BLaER1 (cell line): ENCODE data around the gene SRRM2.

Experiments used
- H3K27ac ChIP-seq: shearing (Covaris generic); formaldehyde crosslinking; 2 replicates; pipeline ENCODE4 v1.8.1; 2022
- H3K27me3 ChIP-seq: shearing (Covaris generic); formaldehyde crosslinking; 2 replicates; pipeline ENCODE4 v1.8.1; 2022
- H3K36me3 ChIP-seq: shearing (Covaris generic); formaldehyde crosslinking; 2 replicates; pipeline ENCODE4 v1.8.1; 2022
- H3K4me1 ChIP-seq: shearing (Covaris generic); formaldehyde crosslinking; 2 replicates; pipeline ENCODE4 v1.8.1; 2022
- H3K4me2 ChIP-seq: shearing (Covaris generic); formaldehyde crosslinking; 2 replicates; pipeline ENCODE4 v1.8.1; 2022
- H3K4me3 ChIP-seq: shearing (Covaris generic); formaldehyde crosslinking; 2 replicates; pipeline ENCODE4 v1.8.1; 2022
- H3K9ac ChIP-seq: shearing (Covaris generic); formaldehyde crosslinking; 2 replicates; pipeline ENCODE4 v1.8.1; 2022
- H3K9me3 ChIP-seq: shearing (Covaris generic); formaldehyde crosslinking; 2 replicates; pipeline ENCODE4 v1.8.1; 2022
- H4K20me1 ChIP-seq: shearing (Covaris generic); formaldehyde crosslinking; 2 replicates; pipeline ENCODE4 v1.8.1; 2022
- Cebpa-rat ChIP-seq: shearing (Covaris generic); IDR thresholded peaks from 2 replicates; pipeline ENCODE4 v1.8.1; 2022

Gene SRRM2

DNA sequence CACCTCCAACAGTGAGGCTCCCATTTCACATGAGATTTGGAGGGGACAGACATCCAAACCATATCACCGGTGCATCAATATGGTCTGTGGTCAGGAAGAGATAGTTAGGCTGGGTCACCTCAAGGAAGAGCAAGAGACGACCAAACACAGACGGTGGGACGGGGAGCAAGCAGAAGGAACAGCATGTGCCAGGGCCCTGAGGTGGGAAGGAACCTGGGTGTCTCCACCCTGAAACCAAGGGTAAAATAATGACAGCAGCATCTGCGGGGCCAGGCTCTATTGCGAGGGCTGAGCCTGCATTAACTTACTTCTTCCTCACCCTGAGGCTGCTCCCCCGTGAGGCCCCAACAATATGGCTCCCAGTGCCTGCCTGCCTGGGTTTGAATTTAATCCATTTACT is 55.7 kb downstream of the SRRM2 start:
- no peak overlapping the region for H3K27ac ChIP-seq
- peaks cover 10% of the 10 kb centered on the region for H3K4me1 ChIP-seq
- peaks cover 20% of the 10 kb centered on the region for H3K9me3 ChIP-seq
- no peak overlapping the region for H3K4me3 ChIP-seq
- no peaks in the 10 kb centered on the region for H4K20me1 ChIP-seq
- TF ChIP-seq Cebpa-rat: no peak
- H3K27me3 ChIP-seq: no peaks in the 10 kb centered on the region; the same call in 1 of the 2 replicates
- H3K4me2 ChIP-seq: no peak overlapping the region
- H3K9ac ChIP-seq: no peak overlapping the region
- no peaks in the 10 kb centered on the region for H3K36me3 ChIP-seq

DNA sequence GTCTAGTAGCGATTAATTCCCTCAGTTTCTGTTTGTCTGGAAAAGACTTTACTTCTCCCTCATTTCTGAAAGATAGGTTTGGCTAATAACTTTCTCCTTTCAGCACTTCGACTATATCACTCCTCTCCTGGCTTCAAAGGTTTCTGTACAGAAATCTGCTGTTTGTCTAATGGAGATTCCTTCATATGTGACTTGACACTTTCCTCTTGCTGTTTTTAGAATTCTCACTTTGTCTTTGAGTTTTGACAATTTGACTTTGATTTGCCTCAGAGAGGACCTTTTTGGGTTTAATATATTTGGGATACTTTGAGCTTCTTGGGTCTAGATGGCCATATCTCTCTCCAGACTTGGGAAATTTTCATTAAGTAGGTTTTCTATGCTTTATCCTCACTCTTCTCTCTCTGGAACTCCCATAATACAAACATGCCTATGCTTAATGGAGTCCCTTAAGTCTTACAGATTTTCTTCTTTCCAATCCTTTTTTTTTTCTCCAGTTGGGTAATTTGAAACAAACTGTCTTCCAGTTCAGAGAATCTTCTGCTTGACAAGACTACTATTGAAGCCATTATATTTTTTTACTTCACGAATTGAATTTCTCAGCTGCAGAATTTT is 56.8 kb downstream of the SRRM2 start:
- peaks cover 13% of the 10 kb centered on the region for H3K9me3 ChIP-seq
- H4K20me1 ChIP-seq: no peaks in the 10 kb centered on the region
- H3K4me2 ChIP-seq: no peak overlapping the region
- no peak overlapping the region for H3K27ac ChIP-seq
- no peaks in the 10 kb centered on the region; the same call in 1 of the 2 replicates for H3K27me3 ChIP-seq
- no peak overlapping the region for H3K4me3 ChIP-seq
- H3K36me3 ChIP-seq: no peaks in the 10 kb centered on the region
- no peak overlapping the region for H3K9ac ChIP-seq
- H3K4me1 ChIP-seq: peaks cover 10% of the 10 kb centered on the region
- no peak for TF ChIP-seq Cebpa-rat

DNA sequence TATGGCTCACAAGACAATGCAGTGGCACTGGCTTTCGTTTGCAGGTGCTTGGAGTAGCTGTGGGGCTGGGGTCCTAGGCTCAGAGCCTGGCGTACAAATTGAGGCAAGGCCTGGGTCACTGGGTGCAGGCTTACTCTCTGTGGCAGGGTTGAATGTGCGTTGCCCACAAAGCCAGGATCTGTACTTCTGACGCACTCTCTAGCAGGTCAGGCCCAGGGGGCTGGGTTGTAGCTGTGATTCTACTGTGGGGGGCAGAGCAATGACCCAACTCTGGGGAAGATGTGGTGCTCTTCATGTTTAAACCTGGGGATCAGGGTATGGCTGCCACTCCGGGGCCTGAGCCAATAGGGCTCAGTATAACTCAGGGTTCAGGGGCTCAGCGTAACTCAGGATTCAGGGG is 58.2 kb downstream of the SRRM2 start:
- H4K20me1 ChIP-seq: no peaks in the 10 kb centered on the region
- TF ChIP-seq Cebpa-rat: no peak
- H3K4me3 ChIP-seq: no peak overlapping the region
- H3K4me2 ChIP-seq: no peak overlapping the region
- peaks cover 21% of the 10 kb centered on the region for H3K4me1 ChIP-seq
- H3K27me3 ChIP-seq: no peaks in the 10 kb centered on the region
- H3K36me3 ChIP-seq: no peaks in the 10 kb centered on the region
- H3K9me3 ChIP-seq: no peaks in the 10 kb centered on the region
- no peak overlapping the region for H3K27ac ChIP-seq
- no peak overlapping the region for H3K9ac ChIP-seq

DNA sequence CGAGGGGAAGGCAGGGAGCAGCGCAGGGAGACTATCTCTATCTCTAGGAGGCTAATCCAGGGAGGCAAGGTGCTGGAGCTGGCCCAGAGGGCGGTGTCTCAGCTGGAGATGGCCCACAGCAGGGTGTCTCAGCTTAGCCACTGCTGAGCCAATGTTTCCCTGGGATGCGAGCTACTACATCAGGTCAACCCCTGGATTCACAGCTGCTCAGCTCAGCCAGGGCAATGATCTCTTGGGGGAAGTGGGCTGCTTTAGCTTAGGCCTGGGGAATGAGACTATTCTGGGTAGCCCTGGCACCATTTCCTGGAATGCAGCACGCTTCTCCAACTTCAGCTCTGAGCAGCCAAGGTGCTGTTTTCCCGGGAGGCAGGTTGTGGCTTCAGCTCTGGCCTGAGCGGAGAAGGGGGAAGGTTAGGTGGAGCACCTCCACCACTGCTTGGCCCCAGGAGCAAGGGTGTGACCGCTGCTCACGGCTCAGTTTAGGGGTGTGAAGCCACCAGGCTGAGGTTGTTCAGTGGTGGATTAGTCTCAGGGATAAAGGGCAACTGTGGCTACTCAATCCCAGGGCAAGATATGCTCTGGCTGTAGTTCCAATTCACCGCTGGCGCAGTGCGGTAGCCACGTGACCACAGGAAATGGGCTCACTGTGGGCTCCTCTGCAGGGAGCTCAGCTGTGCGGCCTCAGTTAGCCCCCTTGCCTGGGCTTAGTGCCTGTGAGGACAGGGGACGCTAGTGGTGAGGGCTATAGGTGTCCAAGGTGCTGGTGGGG is 59.4 kb downstream of the SRRM2 start:
- Histone ChIP-seq H3K27ac (peak overlapping the region; percentile 44; the same call in 1 of the 2 replicates), H3K9me3 (no peaks in the 10 kb centered on the region), H3K36me3 (no peaks in the 10 kb centered on the region), H3K4me3 (no peak overlapping the region), H3K27me3 (no peaks in the 10 kb centered on the region), H4K20me1 (no peaks in the 10 kb centered on the region), H3K4me2 (peak overlapping the region; percentile 44), H3K4me1 (peaks cover 33% of the 10 kb centered on the region), H3K9ac (no peak overlapping the region; the same call in 1 of the 2 replicates)
- TF ChIP-seq Cebpa-rat: no peak

DNA sequence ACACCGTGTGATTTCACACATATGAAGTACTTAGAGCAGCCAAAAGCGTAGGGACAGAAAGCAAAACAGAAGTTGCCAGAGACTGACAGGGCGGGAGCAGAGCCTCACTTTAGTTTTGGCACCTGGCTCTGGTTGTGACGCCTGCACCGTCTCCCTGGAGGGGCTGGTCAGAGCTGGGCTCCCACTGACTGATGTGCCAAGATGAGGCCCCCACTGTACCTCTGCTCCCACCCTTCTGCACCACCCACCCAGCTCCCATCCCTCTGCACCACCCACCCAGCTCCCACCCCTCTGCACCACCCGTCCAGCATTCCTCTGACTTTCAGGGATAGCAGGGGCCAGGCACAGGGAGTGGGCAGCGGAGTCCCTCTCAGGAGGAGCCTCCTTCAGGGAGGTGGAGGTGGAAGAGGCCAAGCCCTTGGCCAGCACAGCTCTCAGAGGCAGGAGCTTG is 61.4 kb downstream of the SRRM2 start:
- H3K36me3 ChIP-seq: no peaks in the 10 kb centered on the region
- no peak overlapping the region for H3K4me2 ChIP-seq
- no peaks in the 10 kb centered on the region for H3K9me3 ChIP-seq
- H3K4me3 ChIP-seq: no peak overlapping the region
- no peaks in the 10 kb centered on the region for H3K27me3 ChIP-seq
- TF ChIP-seq Cebpa-rat: no peak
- H3K27ac ChIP-seq: no peak overlapping the region
- peaks cover 44% of the 10 kb centered on the region for H3K4me1 ChIP-seq
- H4K20me1 ChIP-seq: no peaks in the 10 kb centered on the region
- H3K9ac ChIP-seq: no peak overlapping the region

DNA sequence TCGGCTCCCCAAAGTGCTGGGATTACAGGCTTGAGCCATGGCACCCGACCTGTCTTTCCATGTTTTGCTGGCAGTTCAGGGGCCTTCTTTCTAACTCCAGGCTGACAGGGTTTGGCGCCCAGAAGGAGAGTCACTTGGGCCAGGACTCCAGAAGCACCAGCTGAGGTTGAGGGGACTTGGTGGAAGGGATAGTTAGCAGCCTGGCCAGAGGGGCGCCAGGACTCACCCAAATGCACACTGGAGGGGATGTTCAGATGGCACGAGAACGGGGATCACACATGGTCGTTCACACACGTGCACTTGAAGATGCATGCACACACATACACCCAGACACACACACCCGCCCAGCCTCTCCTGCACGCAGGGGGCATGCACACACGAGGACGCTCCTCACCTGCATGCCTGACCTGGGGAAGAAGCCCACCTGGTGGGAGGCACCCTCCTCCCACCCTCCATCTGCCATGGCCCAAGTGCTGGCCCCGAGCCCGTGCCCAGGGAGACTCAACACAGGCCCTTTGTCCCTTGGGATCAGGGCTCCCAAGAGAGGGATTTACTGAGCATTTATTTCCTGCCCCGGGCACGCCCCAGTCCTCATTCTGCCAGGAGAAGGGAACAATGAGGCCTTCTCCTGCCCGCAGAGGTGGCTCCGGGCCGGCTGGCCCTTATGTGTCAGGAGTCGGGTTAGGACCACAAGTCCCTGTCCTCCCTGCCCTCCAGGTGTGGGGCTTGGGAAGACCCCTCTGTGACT is 62.3 kb downstream of the SRRM2 start:
- Histone ChIP-seq H3K9me3 (no peaks in the 10 kb centered on the region), H3K4me3 (no peak overlapping the region), H3K9ac (no peak overlapping the region), H3K4me2 (peak overlapping the region; percentile 26; the same call in 1 of the 2 replicates), H3K36me3 (no peaks in the 10 kb centered on the region), H4K20me1 (0 out of 2 replicates have a peak, but pooled peaks cover under 1% of the 10 kb centered on the region), H3K4me1 (peaks cover 44% of the 10 kb centered on the region), H3K27ac (0 out of 2 replicates have a peak overlapping the region, but pooled peaks have one; percentile 14), H3K27me3 (no peaks in the 10 kb centered on the region)
- TF ChIP-seq Cebpa-rat: no peak

DNA sequence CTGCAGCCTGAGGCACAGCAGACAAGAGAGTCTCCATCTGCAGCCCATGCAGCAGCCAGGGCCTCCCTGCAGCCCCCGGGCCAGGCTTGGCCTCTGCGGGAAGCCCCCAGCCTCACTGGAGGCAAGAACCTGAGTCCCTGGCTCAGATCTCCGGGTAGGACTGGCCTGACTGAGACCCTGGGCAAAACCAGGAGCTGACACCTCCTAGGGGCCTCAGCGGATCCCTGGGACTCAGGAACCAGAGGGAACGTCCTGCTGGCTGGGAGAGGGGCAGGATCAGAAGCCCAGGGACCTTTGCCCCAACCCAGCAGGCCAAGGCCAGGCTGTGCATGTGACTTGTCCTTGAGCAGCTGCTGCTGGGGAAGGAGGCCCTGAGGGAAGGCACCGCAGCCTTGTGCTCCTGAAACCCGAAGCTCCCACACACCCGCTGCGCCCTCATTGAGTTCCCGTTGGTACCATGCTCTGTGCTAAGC is 62.9 kb downstream of the SRRM2 start:
- no peak for TF ChIP-seq Cebpa-rat
- no peak overlapping the region for H3K9ac ChIP-seq

DNA sequence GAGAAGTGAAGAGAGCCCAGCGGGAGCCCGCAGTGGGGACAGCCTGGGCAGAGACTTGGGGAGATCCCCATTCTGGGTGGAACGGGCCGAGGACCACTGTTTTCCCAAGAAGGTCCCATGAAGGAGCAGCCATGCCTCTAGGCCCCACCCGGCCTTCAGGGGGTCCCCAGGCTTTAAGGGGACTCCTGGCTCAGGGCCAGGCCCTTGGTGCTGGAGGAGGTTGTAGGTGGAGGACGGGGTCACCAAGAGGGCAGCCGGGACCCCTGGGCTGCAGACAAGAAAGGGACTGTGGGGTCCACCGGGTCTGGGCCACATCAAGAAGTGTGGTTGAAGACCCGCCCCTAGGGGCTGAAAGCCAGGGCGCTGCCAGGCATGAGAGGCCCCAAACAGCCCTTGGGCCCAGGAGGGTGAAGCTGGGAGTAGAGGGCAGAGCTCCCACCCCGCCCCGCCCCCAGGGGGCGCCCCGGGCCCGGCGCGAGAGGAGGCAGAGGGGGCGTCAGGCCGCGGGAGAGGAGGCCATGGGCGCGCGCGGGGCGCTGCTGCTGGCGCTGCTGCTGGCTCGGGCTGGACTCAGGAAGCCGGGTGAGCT is 64.4 kb downstream of the SRRM2 start, which contains the start of gene PRSS21:
Gene PRSS21, plus strand, starts transcription at position 487 of the 589 bp plus-strand sequence. Its CDS starts 32 bp downstream, at position 519.
- Histone ChIP-seq H3K4me2 (peak within 1 kb of the TSS; percentile 71), H4K20me1 (0 out of 2 replicates have a peak, but pooled peaks cover 7% of the 10 kb centered on the region), H3K4me1 (peaks cover 39% of the 10 kb centered on the region), H3K27ac (peak within 1 kb of the TSS; percentile 74), H3K9me3 (no peaks in the 10 kb centered on the region), H3K27me3 (no peaks in the 10 kb centered on the region), H3K36me3 (no peaks in the 10 kb centered on the region), H3K9ac (peak within 1 kb of the TSS; percentile 67; the same call in 1 of the 2 replicates), H3K4me3 (peak within 1 kb of the TSS; percentile 61)
- TF ChIP-seq Cebpa-rat: no peak

More for the DNA sequence above, 62.9 kb downstream of the SRRM2 start:
- Histone ChIP-seq H3K4me2 (peak overlapping the region; percentile 26; the same call in 1 of the 2 replicates), H3K4me1 (peaks cover 44% of the 10 kb centered on the region), H4K20me1 (0 out of 2 replicates have a peak, but pooled peaks cover 6% of the 10 kb centered on the region), H3K27ac (0 out of 2 replicates have a peak overlapping the region, but pooled peaks have one; percentile 14), H3K9me3 (no peaks in the 10 kb centered on the region), H3K27me3 (no peaks in the 10 kb centered on the region), H3K4me3 (no peak overlapping the region), H3K36me3 (no peaks in the 10 kb centered on the region)
